GM23338 (cell line): ENCODE results near the gene GPC6. TPM values are rescaled to one million over a fixed set of nuclear protein-coding genes. Genes with fewer than 3 reads are reported as not detected.

Experiments used
- ATAC-seq: fragments of 200-7000 bp; cut with Tn5 transposase; 3 replicates; pipeline ENCODE4 v1.9.1; 2020
- DNase-seq: peaks from one replicate; pipeline ENCODE4 v3.0.0-alpha.2; 2015; ENCODE audit warnings: low spot score
- H2AFZ ChIP-seq: fragments of 200-600 bp; sonication (generic); 2 replicates; pipeline ENCODE4 v1.8.0; 2016; ENCODE audit warnings: antibody characterized with exemption, mild to moderate bottlenecking, moderate library complexity
- H3F3A ChIP-seq: fragments of 200-600 bp; sonication (generic); replicated peaks from 2 replicates; pipeline ENCODE4 v1.8.0; 2017; ENCODE audit warnings: antibody characterized with exemption, mixed run types, low read depth
- H3K27ac ChIP-seq: fragments of 200-600 bp; sonication (generic); 2 replicates; pipeline ENCODE4 v1.6.1; 2016; ENCODE audit warnings: low read depth
- H3K27me3 ChIP-seq: fragments of 200-600 bp; sonication (generic); 2 replicates; pipeline ENCODE4 v1.8.0; 2016; ENCODE audit warnings: mild to moderate bottlenecking, mixed run types, moderate library complexity; ENCODE audit not compliant: insufficient read depth
- H3K36me3 ChIP-seq: fragments of 200-600 bp; sonication (generic); 2 replicates; pipeline ENCODE4 v1.8.0; 2016; ENCODE audit warnings: mild to moderate bottlenecking; ENCODE audit not compliant: insufficient read depth
- H3K4me1 ChIP-seq: fragments of 200-600 bp; sonication (generic); 2 replicates; pipeline ENCODE4 v1.8.0; 2016; ENCODE audit warnings: mild to moderate bottlenecking, moderate library complexity; ENCODE audit not compliant: insufficient read depth
- H3K4me2 ChIP-seq: fragments of 200-600 bp; sonication (generic); 2 replicates; pipeline ENCODE4 v1.7.1; 2017; ENCODE audit warnings: mixed run types
- H3K4me3 ChIP-seq: fragments of 200-600 bp; sonication (generic); 2 replicates; pipeline ENCODE4 v1.6.1; 2016; ENCODE audit warnings: mixed run types
- H3K79me2 ChIP-seq: fragments of 200-600 bp; sonication (generic); replicated peaks from 2 replicates; pipeline ENCODE4 v1.8.0; 2017; ENCODE audit warnings: mild to moderate bottlenecking; ENCODE audit not compliant: insufficient read depth
- H3K9me2 ChIP-seq: fragments of 200-600 bp; sonication (generic); 2 replicates; pipeline ENCODE4 v1.8.0; 2017; ENCODE audit not compliant: insufficient read depth
- H4K20me1 ChIP-seq: fragments of 200-600 bp; sonication (generic); replicated peaks from 2 replicates; pipeline ENCODE4 v1.8.0; 2017; ENCODE audit warnings: mild to moderate bottlenecking; ENCODE audit not compliant: insufficient read depth
- H3K27ac Mint-ChIP-seq: 2 replicates; pipeline ENCODE4 v1.8.0; 2020; ENCODE audit warnings: inconsistent platforms, mild to moderate bottlenecking, moderate library complexity, mixed read lengths
- H3K27me3 Mint-ChIP-seq: 3 replicates; pipeline ENCODE4 v1.8.0; 2022; ENCODE audit warnings: low read depth, mild to moderate bottlenecking, moderate library complexity, mixed read lengths, inconsistent platforms; ENCODE audit not compliant: insufficient read depth, poor library complexity
- H3K36me3 Mint-ChIP-seq: 3 replicates; pipeline ENCODE4 v1.8.0; 2021; ENCODE audit warnings: low read depth, mild to moderate bottlenecking, inconsistent platforms, moderate library complexity, mixed read lengths
- H3K4me1 Mint-ChIP-seq: 3 replicates; pipeline ENCODE4 v1.8.0; 2020; ENCODE audit warnings: mild to moderate bottlenecking, inconsistent platforms, mixed read lengths
- H3K4me3 Mint-ChIP-seq: 3 replicates; pipeline ENCODE4 v1.8.0; 2021; ENCODE audit warnings: moderate library complexity, mild to moderate bottlenecking, inconsistent platforms, mixed read lengths
- H3K9me3 Mint-ChIP-seq: 3 replicates; pipeline ENCODE4 v1.8.0; 2020; ENCODE audit warnings: moderate library complexity, mild to moderate bottlenecking, inconsistent platforms, mixed read lengths
- CREB1 ChIP-seq: fragments of 250-450 bp; sonication (Bioruptor Pico); IDR thresholded peaks from 2 replicates; pipeline ENCODE4 v1.5.0; 2020; ENCODE audit warnings: low read depth, mild to moderate bottlenecking, moderate library complexity
- CTCF ChIP-seq, 2 experiments: fragments of 200-600 bp in 1 of 2; sonication (generic) in 1 of 2; conservative IDR thresholded peaks; 2 replicates each; pipeline versions ENCODE4 v1.5.1 to v1.6.1; 2016 to 2017; ENCODE audit warnings: antibody characterized with exemption in 2 of 2, low read depth in 2 of 2, mild to moderate bottlenecking in 2 of 2, moderate library complexity in 1 of 2
- ETS1 ChIP-seq: IDR thresholded peaks from 2 replicates; pipeline ENCODE4 v1.6.1; 2016; ENCODE audit warnings: antibody characterized with exemption
- EZH2 ChIP-seq: fragments of 200-600 bp; sonication (generic); IDR thresholded peaks from one replicate; pipeline ENCODE4 v1.8.0; 2017; ENCODE audit warnings: antibody characterized with exemption, mild to moderate bottlenecking, low read depth; ENCODE audit not compliant: unreplicated experiment
- EZH2phosphoT487 ChIP-seq: fragments of 200-600 bp; sonication (generic); IDR thresholded peaks from one replicate; pipeline ENCODE4 v1.8.1; 2018; ENCODE audit warnings: antibody characterized with exemption; ENCODE audit not compliant: unreplicated experiment
- JUNB ChIP-seq: IDR thresholded peaks from one replicate; pipeline ENCODE4 v1.6.1; 2016; ENCODE audit warnings: antibody characterized with exemption; ENCODE audit not compliant: unreplicated experiment
- NANOG ChIP-seq: IDR thresholded peaks from 2 replicates; pipeline ENCODE4 v1.6.1; 2016; ENCODE audit warnings: antibody characterized with exemption, borderline replicate concordance
- POLR2AphosphoS5 ChIP-seq: IDR thresholded peaks from 2 replicates; pipeline ENCODE4 v1.6.1; 2016; ENCODE audit warnings: antibody characterized with exemption, low read depth
- REST ChIP-seq: IDR thresholded peaks from one replicate; pipeline ENCODE4 v1.6.1; 2018; ENCODE audit warnings: antibody characterized with exemption; ENCODE audit not compliant: unreplicated experiment
- STAT1 ChIP-seq: IDR thresholded peaks from one replicate; pipeline ENCODE4 v1.6.1; 2016; ENCODE audit warnings: antibody characterized with exemption; ENCODE audit not compliant: unreplicated experiment
- ZNF114 ChIP-seq: fragments of 250-450 bp; sonication (Bioruptor Pico); IDR thresholded peaks from 2 replicates; pipeline ENCODE4 v1.5.0; 2020; ENCODE audit warnings: mild to moderate bottlenecking, moderate library complexity
- ZNF331 ChIP-seq: fragments of 250-450 bp; sonication (Bioruptor Pico); IDR thresholded peaks from 2 replicates; pipeline ENCODE4 v1.5.0; 2020; ENCODE audit warnings: low read depth, mild to moderate bottlenecking, moderate library complexity
- ZNF462 ChIP-seq: fragments of 250-450 bp; sonication (Bioruptor Pico); IDR thresholded peaks from 2 replicates; pipeline ENCODE4 v1.5.0; 2020; ENCODE audit warnings: mild to moderate bottlenecking, moderate library complexity
- polyA plus RNA-seq: library from polyadenylated mRNA; unstranded; fragments of >200 nt; fragmentation: Nextera tagmentation; extraction: Ambion mirVana; gene quantifications from 2 replicates; pipeline ENCODE4 v1.2.1, GENCODE V29; 2016
- total RNA-seq: library from RNA; depleted of rRNA; stranded (reverse); fragments of >200 nt; shearing (Covaris generic); gene quantifications from 2 replicates; pipeline ENCODE4 v1.2.3, GENCODE V29; 2014

GPC6 gene
- total and polyA plus RNA-seq, 2 experiments from 2014 or later = 6.4 to 28.6 TPM

- DNase-seq (no peak), ATAC-seq (no peak)
- Histone ChIP-seq H2AFZ (no peak overlapping the region), H3K27ac (no peak overlapping the region), H3K9me2 (no peaks in the 10 kb centered on the region), H3K79me2 (no peaks in the 10 kb centered on the region), H3K4me1 (peaks cover 20% of the 10 kb centered on the region; the same call in 1 of the 2 replicates), H3K4me3 (no peak overlapping the region), H3K4me2 (no peak overlapping the region), H4K20me1 (no peaks in the 10 kb centered on the region), H3F3A (no peaks in the 10 kb centered on the region), H3K27me3 (no peaks in the 10 kb centered on the region), H3K36me3 (no peaks in the 10 kb centered on the region)
- H3K4me3 Mint-ChIP-seq = no peak overlapping the region
- no peak for TF ChIP-seq ZNF114 (CRISPR knock-in tag)
- TF ChIP-seq ETS1 = no peak
- TF ChIP-seq CREB1 = no peak
- no peak for TF ChIP-seq STAT1
- TF ChIP-seq NANOG = no peak
- TF ChIP-seq EZH2 = no peak
- TF ChIP-seq ZNF331 = no peak
- no peak for TF ChIP-seq EZH2phosphoT487
- TF ChIP-seq REST = no peak
- TF ChIP-seq JUNB = no peak
- no peak for TF ChIP-seq POLR2AphosphoS5
- no peak for TF ChIP-seq CTCF (conservative IDR thresholded peaks at IDR 0.05; ENCODE audit: low read depth in 2 of 2)
- TF ChIP-seq ZNF462 (CRISPR knock-in tag) = no peak
- no peaks in the 10 kb centered on the region for H3K9me3 Mint-ChIP-seq
- H3K4me1 Mint-ChIP-seq = peaks cover 31% of the 10 kb centered on the region
- no peak overlapping the region for H3K27ac Mint-ChIP-seq
- no peaks in the 10 kb centered on the region for H3K27me3 Mint-ChIP-seq
- no peaks in the 10 kb centered on the region for H3K36me3 Mint-ChIP-seq
Observed at GRCh38 chr13:94172416-94172815, 945.8 kb downstream of the GPC6 start.
